A172 (cell line): ENCODE data around the gene RBM15. TPM values are rescaled to one million over a fixed set of nuclear protein-coding genes. Genes with fewer than 3 reads are reported as not detected.

Experiments
- total RNA-seq: library from RNA; depleted of rRNA; stranded (reverse); fragments of >200 nt; shearing (Covaris generic); gene quantifications from 2 replicates; pipeline ENCODE4 v1.2.3, GENCODE V29; 2014; rRNA removed

The RBM15 gene
- total RNA-seq, 1 experiment from 2014 or later = 27.6 TPM

Other genes starting within 250 kb of the RBM15 start
- gene UBL4B, start 226.9 kb upstream of the RBM15 start, total RNA-seq = 0.83 TPM in 1 of 2 replicates, not detected in the other
- 0.33 and 0.34 TPM in 2 replicates for gene SLC6A17, start 188.9 kb upstream of the RBM15 start, total RNA-seq
- gene KCNC4, start 129.1 kb upstream of the RBM15 start, total RNA-seq = 0.86 and 1.2 TPM in 2 replicates
- 31.0 and 35.0 TPM in 2 replicates for gene SLC16A4, start 51.6 kb downstream of the RBM15 start, total RNA-seq
- 158 and 166 TPM in 2 replicates for gene LAMTOR5, start 68.3 kb downstream of the RBM15 start, total RNA-seq
- not detected in 2 replicates for gene PROK1, start 111.8 kb downstream of the RBM15 start, total RNA-seq
- not detected in 2 replicates for gene KCNA10, start 179.8 kb downstream of the RBM15 start, total RNA-seq